Measurements from ENCODE around the gene GRIN2C. TPM values are rescaled to one million over a fixed set of nuclear protein-coding genes. Genes with fewer than 3 reads are reported as not detected.

GRIN2C gene
- total RNA-seq, 1 donor from 2014 or later: 0.43 TPM

- DNase-seq (ENCODE audit: low spot score): no peak
These were observed 10.9 kb downstream of the GRIN2C start for GRCh38 chr17:74848656-74849399.

- DNase-seq (ENCODE audit: low spot score): no peak
These were observed 13.1 kb downstream of the GRIN2C start for GRCh38 chr17:74846621-74847020.

- DNase-seq (ENCODE audit: low spot score): no peak
These were observed 16.4 kb downstream of the GRIN2C start for GRCh38 chr17:74843352-74843627.

GRCh38 chr17:74842599-74843351 is 16.9 kb downstream of the GRIN2C start:
- peak; percentile 54 for DNase-seq (ENCODE audit: low spot score)

- no peak for DNase-seq (ENCODE audit: low spot score)
These were observed 17.5 kb downstream of the GRIN2C start for GRCh38 chr17:74842146-74842598.

- DNase-seq (ENCODE audit: low spot score): peak; percentile 46
These were observed 18.6 kb downstream of the GRIN2C start for GRCh38 chr17:74840989-74841666.

- DNase-seq (ENCODE audit: low spot score): no peak
These were observed 19.5 kb downstream of the GRIN2C start for GRCh38 chr17:74839990-74840852.

GRCh38 chr17:74838274-74838673 is 21.4 kb downstream of the GRIN2C start:
- no peak for DNase-seq (ENCODE audit: low spot score)

GRCh38 chr17:74836691-74837467 is 22.8 kb downstream of the GRIN2C start:
- DNase-seq (ENCODE audit: low spot score): no peak

- DNase-seq (ENCODE audit: low spot score): no peak
These were observed 23.5 kb downstream of the GRIN2C start for GRCh38 chr17:74836191-74836590.

GRCh38 chr17:74833501-74834377 is 25.9 kb downstream of the GRIN2C start:
- DNase-seq (ENCODE audit: low spot score): peak; percentile 17

GRCh38 chr17:74832421-74832820 is 27.3 kb downstream of the GRIN2C start:
- no peak for DNase-seq (ENCODE audit: low spot score)

- no peak for DNase-seq (ENCODE audit: low spot score)
These were observed 28.1 kb downstream of the GRIN2C start for GRCh38 chr17:74831444-74832146.

- DNase-seq (ENCODE audit: low spot score): no peak
These were observed 28.8 kb downstream of the GRIN2C start for GRCh38 chr17:74830861-74831260.

- no peak for DNase-seq (ENCODE audit: low spot score)
These were observed 31.9 kb downstream of the GRIN2C start for GRCh38 chr17:74827800-74828199.

GRCh38 chr17:74825952-74826719 is 33.5 kb downstream of the GRIN2C start:
- DNase-seq (ENCODE audit: low spot score): no peak

- no peak for DNase-seq (ENCODE audit: low spot score)
These were observed 34.6 kb downstream of the GRIN2C start for GRCh38 chr17:74824961-74825627.

GRCh38 chr17:74822939-74823367 is 36.7 kb downstream of the GRIN2C start:
- no peak for DNase-seq (ENCODE audit: low spot score)

All from mucosa of gallbladder (tissue), 1 donor.